Activated naive CD4-positive, alpha-beta T cell (primary cell): ENCODE data around the gene CASP6.

Source experiments
- DNase-seq, 4 experiments: peaks; one replicate each; lab custom pipeline; 2025; lab: John Stamatoyannopoulos, UW

The CASP6 gene

DNA sequence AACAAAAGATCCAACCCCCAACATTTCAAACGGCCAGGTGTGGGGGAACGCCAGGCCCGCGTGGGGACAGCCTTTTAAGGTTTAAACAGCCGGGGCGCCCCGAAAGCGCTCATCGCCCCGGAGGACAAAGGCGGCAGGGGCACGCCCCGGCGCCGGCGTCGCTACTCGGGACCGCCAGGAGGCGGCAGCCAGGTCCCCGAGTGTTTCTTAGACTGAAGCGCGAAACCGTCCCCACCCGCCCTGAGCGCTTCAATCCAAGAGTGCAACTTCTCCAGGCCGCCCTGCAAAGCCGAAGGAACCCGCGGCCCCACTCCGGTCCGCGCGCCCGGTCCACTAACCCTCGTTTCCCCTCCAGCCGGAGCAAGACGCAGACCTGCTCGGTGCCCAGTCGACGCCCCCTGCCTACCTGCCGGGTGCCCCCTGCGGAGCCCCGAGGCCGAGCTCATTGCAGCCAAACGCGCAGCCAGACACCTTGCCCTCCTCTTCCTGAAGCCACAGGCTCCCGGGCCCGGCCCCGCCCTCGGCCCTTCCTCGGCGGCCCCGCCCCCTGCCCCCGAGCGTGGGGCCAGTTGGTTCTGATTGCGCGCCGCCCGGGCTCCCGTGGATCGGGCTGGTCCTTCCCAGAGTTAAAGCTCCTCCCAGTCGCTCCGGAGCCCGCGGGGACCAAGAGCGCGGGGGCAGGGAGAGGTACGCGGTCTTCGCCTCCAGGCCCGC lies at the start of gene CASP6:
CASP6 (minus strand) TSS at position 496 of the 714 bp plus-strand sequence; CDS start at position 446, 50 bp downstream.
- peak; percentile 41 to 71 (median 52) for DNase-seq

DNA sequence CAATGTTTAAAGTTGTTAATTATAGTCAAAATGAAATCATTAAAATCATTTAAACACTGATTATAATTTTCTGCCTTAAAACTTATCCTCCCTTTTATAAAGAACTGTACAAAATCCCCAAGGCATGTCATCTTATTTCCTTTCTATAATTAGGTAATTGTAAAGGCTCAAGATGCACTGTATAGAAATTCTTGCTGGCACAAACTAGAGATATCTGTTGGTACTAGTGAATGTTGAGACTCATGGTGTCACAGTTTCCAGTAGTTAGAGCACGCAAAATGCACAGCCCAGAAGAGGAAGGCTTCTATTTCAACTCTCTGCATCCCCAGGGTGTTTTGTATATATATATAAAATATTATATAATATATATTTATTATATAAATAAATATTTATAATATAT lies 49.3 kb upstream of the CASP6 start:
- DNase-seq: no peak

DNA sequence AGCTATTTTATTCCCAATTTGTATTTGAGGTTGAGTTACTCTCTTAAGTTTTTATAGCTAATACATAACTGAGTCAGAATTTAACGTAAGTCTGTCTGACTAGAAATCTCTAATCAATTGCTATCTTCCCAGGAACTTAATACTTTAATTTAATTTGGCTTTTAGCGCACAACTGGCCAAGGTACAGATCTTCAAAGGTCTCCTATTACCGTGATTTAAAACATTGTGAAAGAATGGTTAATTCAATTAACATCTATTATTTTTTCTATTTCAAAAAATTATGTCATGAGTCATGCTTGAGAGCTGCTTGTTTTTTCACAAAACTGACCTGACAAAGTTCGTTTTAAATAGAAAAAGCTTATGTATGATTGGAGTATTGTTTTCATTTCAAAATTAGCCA lies 48.6 kb upstream of the CASP6 start:
- no peak for DNase-seq

DNA sequence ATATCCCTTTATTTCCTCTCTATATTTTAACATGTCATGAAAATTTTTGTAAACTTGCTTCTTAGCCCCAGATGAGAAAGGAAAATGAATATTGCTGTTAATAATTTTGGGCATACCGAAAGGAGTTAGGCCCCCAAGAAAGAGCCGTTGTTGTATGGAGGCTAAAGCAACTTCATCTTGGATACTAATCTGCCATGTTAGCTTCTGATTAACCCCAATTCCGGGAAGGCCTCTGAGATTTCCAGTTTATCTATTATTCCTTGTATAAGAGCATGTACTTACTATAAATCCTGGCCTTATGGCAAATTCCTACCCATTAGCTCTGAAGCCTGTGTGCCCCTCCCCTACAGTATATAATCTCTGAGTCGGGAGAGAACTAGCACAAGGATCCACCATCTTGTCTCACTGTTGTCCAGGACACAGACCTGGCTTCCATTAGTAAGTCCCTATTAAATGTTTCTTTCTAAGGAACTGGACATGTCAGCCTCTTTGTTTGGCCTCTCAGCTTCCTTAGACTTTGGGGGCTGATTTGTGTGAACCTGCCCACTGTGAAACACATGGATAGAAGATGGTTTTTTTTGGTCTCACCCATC lies 47.5 kb upstream of the CASP6 start:
- DNase-seq: no peak

DNA sequence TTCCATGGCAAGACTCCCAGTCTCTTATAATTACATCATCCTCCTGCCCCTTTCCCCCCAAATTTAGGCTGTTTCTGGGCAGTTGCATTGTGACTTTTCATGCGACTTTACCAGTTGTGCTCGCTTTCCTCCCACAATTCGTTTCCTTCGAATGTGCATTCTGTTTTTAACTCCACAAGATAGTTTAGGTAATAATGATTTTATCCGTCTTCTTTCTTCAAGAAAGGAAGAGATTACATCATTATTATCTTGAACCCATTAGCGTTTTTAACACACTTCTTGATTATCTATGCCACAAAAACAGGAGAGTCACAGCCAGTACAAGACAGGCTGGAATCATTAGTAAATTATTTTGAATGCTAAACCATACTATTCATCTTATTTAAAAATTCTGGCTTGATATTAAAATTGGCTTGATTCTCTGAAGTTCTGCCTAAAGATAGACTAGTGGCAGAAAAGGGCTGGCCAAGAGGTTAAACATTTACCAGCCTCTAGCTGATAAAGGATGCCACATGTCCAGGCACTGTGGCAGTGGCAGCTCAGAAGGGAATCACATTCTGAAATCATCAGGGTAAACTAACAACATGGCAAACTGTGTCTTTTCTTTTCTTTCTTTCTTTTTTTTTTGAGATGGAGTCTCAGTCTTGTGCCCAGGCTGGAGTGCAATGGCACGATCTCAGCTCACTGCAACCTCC lies 46.3 kb upstream of the CASP6 start:
- no peak for DNase-seq

DNA sequence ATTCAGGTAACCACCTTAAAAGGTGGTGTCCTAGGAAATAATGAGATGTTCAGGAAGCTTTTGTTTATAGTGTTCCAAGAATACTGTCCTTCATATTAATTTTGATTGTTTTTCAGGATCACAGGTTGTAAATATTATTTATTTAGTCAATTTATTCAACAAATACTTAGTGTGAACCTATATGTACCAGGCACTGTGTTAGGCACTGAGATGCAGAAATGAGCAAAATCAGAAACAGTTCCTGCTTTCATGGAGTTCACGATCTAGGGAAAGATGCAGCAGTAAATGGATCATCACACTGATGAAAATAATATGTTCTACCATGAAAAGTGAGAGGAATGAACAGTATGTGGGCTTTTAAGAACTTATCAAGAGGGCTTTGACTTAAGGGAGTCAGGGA lies 44.9 kb upstream of the CASP6 start:
- no peak for DNase-seq

DNA sequence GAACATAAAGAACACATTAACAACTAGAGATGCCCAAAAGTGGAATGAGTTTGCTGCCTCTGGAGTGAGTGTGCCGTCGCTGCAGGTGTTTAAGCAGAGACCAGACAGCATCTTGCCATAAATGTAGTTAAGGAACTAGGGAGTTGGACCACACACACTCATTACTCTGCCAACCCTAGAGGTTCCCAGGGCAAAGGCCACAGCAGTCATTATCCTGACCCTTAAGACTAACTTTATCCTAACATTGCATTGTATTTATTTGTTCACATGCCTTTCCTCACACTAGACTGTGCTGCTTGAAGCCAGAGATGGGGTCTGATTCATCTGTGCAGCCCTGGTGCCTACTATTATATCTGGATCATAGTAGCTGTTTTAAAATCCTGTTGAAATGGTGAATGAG lies 43.5 kb upstream of the CASP6 start:
- no peak for DNase-seq

DNA sequence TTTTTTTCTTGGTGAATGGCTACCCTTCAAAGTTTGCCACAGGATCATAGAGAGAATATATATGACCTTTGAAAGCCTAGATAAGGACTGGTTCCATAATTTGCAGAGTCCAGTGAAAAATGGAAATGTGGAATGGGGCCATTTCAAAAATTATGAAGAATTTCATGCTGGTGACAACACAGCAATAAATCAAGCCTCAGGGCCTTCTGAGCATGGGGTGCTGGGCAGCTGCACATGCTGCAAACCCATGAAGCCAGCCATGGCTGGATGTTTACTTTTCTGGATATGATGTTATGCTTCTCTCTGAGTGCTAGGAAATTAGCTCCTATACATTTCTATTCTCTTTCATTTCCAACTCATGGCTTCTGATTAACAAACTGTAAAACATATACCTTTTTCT lies 42.6 kb upstream of the CASP6 start:
- DNase-seq: no peak

DNA sequence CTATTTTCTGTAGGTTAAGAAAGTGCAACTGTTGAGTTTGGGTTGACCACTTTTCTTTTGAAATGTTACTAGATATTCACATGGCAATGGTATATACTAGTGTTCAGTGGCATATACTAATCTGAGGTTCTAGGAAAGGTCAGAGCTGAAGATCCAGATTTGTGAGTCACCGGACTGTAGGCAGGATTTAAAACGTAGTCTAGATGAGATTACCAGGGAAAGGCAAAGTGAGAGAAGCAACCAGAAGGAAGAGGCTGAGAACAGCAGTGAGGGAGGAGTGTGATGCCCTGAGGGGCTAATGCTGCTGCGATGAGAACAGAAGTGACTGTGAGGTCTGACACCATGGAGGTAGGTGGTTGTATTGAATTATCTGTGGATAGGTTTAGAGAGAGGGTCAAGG lies 36.3 kb upstream of the CASP6 start:
- no peak for DNase-seq

DNA sequence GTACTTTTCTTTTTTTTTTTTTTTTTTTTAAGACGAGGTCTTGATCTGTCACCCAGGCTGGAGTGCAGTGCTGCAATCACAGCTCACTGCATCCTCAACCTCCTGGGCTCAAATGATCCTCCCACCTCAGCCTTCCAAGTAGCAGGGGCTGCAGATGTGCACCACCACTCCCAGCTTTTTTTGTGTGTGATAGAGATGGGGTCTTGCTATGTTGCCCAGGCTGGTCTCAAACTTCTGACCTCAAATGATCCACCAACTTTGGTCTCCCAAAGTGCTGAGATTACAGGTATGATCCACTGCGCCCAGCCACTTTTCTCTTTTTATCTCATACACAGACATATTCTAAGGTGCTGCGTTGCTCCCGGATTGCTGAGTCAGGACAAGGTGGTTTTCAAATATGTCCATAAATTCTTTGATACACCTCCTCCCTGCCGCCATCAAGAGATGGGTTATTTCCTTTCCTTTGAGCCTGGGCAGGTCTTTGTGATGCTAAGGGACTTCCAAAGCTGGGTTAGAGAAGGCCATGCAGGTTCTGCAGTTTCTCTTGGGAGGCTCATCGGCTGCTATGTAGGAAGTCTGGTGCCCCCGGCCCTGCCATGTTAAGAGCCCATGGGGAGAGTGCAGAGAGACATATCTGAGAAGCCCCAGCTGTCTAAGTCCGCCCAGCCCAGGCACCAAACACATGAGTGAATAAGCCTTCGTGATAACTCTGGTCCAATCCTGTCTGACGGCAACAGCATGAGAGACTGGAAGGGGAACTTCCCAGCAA lies 35.0 kb upstream of the CASP6 start:
- DNase-seq: no peak

DNA sequence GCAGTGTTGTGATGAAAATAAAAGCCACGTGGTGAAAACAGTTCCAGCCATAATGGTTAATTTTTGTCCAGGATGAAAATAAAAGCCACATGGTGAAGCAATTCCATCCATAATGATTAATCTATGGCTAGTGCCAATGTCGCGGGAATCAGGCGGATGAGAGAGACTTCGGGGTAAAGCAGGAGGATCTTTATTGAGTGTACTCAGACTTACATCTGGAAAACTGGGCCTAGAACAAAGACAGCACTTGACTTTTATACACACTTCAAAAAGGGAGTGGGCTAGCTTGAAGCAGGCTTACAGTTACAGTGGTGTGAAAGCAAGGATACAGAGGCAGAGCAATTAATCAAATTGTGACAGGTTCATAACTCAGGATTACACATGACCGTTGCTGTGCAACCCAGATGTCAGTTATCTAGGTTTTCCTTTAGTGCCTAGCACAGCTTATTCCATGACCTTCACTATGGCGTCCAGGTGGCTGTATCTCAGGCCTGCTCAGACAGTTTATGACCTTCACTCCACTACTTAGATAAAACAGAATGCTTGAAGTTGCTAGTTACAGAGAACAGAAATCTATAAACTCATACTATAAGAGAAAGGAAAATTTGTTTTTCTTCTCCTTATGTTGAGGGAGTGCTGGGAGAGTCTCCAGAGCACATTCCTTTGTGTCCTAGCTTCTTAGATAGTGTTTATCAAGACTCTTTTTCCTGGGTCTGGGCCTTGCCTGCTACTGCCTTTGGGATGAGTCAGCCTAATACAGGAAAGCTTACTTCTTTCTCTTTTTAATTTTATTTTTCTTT lies 32.5 kb upstream of the CASP6 start:
- no peak for DNase-seq

DNA sequence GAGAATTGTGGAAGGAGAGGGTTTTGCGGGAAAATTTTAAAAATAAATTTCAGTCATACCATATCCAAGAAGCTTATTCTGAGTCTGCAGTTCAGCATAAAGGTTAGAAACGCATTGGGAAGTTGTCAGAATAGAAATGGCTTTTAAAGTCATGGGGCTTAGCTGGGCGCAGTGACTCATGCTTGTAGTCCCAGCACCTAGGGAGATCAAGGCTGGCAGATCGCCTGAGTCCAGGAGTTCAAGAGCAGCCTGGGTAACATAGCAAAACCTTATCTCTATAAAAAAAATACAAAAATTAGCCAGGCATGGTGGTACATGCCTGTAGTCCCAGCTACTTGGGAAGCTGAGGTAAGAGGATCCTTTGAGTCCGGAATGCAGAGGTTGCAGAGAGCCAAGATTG lies 30.5 kb upstream of the CASP6 start:
- DNase-seq: no peak

DNA sequence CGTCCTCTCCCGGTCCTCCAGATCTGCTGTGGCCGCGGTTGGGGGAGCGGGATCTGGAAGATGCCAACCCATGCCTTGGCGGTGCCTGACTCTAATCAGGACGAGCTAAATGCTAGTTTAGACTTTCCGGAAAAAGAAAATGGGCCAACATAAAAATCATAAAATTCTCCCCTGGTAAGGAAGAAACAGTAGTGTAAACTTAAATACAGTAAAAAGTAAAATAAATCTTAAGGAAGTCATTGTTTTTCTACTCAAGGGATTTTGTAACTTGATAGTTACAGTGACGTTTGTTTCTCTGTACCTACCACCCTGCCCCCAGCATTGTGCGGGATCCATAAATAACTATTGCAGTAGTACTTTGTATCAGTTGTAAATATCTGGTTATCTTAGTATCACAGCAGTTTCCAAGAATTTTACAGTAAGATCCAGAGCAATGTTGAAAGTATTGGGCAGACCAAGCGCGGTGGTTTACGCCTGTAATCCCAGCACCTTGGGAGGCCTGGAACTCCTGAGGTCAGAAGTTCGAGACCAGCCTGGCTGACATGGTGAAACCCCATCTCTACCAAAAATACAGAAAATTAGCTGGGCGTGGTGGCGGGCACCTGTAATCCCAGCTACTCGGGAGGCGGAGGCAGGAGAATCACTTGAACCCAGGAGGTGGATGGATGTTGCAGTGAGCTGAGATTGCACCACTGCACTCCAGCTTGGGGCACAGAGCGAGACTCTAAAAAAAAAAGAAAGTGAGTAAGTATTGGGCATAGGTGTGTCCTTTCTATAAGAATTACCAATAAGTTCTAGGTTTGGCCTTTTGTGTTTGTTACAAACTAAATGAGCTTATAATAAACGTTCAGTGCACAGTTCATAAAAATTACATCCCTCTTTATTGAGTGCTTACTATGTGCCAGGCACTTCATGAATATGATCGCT lies 27.6 kb upstream of the CASP6 start:
- no peak for DNase-seq

DNA sequence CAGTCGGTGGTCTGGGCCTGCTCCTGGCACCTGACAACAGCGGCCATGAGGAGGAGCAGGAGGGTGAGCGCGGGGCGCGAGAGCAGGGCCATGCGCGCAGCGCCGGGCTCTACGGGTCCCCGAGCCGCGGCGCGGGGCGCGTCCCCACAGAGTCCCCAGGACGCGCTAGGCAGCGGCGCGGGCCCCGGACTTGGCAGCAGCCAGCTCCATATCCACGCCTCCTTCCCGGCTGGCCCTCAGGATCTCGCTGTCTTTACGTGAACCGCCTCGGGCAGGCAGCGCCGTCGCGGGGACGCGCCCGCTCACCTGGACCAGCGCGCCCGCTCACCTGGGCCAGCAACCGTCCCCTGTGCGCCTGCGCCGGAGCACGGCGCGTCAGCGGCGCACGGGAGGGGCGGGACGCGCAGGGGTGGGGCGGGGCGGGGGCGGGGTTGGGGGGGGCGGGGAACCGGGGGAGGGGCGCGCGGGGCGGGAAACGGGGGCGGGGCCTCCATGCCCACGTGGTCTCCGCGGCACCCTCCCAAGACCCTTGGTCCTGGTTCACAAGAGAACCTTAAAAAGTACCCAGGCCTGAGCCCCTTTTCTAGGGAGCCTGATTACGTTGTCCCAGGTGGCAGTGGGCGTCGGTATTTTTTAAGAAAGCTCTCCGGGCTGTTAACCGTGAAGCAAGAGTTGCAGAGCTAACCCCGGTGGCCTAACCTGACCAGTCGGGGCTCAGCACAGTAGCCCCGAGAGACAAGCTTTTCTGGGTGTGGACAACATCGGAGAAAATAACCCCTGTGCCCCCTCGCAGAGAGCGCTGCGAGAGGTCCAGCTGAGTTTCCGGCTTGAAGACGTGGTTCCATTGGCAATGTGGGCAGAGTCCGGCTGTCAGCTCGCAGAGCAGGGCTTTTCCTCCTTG lies 26.7 kb upstream of the CASP6 start, which contains the start of gene PLA2G12A:
PLA2G12A (minus strand) TSS at position 353 of the 901 bp plus-strand sequence; CDS start at position 92, 261 bp downstream.
- peak; percentile 38 to 80 (median 50) for DNase-seq

DNA sequence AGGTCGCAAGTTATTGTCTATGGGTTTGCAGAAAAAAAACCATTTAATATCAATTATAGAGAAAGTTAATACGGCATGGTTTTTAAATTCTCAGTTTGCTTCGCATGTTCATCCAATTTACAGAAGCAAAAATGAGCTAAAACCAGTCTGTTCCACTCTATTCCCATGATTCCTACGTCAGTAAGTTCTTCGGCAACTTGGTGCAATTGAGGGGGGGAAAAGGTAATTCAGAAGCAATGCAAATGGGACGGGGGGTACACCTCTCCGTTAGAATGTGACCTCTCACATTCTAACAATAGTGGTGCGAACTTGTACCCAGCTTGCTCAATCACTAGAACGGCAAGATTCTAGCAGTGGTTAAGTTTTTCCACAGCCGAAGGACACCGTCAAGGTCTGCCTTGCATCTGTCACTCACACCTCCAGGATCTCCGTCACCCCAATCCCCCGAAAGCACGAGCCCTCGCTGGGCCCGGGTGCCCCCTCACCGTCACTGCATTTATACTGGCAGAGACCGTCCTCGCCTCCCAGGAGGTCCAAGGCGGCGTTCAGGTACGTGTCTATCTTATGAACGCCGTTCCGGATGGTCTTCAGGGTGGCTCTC lies 26.0 kb upstream of the CASP6 start:
- peak in 1 of 4 experiments; percentile 34 for DNase-seq

DNA sequence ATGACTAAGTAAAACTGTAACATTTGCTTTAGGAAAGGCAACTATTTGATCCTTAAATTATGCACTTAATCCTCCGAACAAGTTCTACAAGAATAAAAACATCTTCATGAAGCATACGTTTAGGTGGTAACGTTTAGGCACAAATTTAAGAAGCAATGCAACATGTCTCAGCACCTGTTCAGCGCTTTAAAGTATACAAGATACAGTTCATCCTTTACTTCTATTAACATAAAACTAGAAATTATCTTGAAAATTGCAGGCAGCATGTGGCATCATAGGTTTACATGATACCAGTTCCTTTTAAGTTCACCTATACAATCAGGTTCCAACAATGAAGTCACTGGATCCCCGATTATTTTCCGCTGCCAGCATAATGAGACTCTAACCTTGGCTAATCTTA lies 25.1 kb upstream of the CASP6 start:
- DNase-seq: no peak

DNA sequence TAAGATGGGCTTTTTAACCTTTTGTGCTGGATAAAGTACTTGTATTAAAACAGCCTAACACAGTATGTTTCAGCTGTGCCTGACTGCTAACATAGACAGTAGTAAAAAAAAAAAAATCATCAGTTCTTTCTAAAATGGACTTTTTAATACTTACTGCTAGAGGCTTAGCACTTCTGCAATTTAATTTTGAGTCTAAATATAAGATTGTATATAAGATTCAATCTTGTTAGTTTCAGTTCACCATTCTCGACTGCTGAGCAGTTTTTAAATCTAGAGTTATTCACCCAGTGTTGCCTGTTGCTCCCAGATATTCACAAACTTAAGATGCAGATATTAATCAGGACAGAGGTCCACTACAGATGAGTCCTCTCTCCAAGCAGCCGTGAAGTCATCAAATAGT lies 19.9 kb upstream of the CASP6 start:
- no peak for DNase-seq

DNA sequence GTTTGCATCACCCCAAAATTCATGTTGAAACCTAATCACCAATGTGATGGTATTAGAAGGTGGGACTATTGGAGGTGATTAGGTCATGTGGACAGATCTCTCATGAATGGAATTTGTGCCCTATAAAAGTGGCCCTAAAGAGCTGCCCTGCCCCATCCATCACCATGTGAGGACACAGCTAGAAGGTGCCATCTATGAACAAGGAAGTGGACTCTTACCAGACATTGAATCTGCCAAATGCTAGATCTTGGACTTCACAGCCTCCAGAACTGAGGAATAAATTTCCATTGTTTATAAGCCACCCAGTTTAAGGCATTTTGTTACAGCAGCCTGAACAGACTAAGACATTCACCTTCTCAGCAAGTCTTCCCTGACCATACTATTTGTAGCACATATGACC lies 19.1 kb upstream of the CASP6 start:
- no peak for DNase-seq

DNA sequence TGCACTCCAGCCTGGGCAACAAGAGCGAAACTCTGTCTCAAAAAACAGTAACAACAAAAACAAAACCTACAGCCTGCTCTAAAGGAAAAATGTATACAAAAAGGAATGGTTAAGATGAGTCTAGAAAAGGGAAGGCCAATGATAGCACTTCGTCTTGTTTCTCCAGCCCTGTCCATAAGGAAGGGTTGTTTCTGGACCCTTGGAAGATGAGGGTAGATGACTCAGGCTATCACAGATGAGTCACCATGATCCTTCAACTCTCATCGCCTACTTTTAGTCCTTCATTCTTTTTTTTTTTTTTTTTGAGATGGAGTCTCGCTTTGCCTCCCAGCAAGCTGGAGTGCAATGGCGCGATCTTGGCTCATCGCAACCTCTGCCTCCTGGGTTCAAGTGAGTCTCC lies 17.8 kb upstream of the CASP6 start:
- DNase-seq: no peak
